ENCODE results near the gene SLC22A1. TPM values are rescaled to one million over a fixed set of nuclear protein-coding genes. Genes with fewer than 3 reads are reported as not detected.
"Not testable (repeated sequence)": the region's sequence is repeated elsewhere in the genome, so short reads cannot be mapped to it uniquely, and the experiment has no call there.

SLC22A1 gene
- total and polyA plus RNA-seq, 2 experiments from 2014 or later = 0.10 to 0.65 TPM

DNA sequence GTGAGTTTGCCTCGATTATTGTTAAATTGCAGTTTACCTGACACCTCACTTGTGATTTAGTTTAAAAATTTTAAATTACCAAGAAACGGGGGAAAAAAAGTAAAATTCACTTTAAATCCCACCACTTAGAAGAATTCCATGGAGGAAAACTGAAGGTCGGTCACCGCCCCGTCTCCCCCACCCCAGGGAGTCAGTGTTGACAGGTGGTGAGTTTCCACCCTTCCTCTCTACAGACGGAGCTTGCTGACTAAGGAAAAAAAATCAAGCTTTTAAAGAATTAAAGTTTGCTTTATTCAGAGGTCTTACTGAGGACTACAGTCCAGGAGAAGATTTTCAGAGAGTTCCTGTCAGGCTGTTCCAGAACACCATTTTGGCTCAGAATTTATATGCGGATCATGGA is 42.3 kb downstream of the SLC22A1 start (continued):
- TF ChIP-seq ETS1 (IDR thresholded peaks at IDR 0.05) (no peak), ZNF331 (CRISPR knock-in tag; IDR thresholded peaks at IDR 0.05; ENCODE audit: low read depth) (no peak), EZH2 (IDR thresholded peaks at IDR 0.05; ENCODE audit: low read depth, unreplicated experiment) (no peak), CTCF (conservative IDR thresholded peaks at IDR 0.05; ENCODE audit: low read depth in 2 of 2) (no peak), NANOG (IDR thresholded peaks at IDR 0.05; ENCODE audit: borderline replicate concordance) (no peak)
- TF ChIP-seq, protein P1, sequence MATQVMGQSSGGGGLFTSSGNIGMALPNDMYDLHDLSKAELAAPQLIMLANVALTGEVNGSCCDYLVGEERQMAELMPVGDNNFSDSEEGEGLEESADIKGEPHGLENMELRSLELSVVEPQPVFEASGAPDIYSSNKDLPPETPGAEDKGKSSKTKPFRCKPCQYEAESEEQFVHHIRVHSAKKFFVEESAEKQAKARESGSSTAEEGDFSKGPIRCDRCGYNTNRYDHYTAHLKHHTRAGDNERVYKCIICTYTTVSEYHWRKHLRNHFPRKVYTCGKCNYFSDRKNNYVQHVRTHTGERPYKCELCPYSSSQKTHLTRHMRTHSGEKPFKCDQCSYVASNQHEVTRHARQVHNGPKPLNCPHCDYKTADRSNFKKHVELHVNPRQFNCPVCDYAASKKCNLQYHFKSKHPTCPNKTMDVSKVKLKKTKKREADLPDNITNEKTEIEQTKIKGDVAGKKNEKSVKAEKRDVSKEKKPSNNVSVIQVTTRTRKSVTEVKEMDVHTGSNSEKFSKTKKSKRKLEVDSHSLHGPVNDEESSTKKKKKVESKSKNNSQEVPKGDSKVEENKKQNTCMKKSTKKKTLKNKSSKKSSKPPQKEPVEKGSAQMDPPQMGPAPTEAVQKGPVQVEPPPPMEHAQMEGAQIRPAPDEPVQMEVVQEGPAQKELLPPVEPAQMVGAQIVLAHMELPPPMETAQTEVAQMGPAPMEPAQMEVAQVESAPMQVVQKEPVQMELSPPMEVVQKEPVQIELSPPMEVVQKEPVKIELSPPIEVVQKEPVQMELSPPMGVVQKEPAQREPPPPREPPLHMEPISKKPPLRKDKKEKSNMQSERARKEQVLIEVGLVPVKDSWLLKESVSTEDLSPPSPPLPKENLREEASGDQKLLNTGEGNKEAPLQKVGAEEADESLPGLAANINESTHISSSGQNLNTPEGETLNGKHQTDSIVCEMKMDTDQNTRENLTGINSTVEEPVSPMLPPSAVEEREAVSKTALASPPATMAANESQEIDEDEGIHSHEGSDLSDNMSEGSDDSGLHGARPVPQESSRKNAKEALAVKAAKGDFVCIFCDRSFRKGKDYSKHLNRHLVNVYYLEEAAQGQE (IDR thresholded peaks at IDR 0.05; ENCODE audit: unreplicated experiment) = no peak

- not testable (repeated sequence) for H3K4me2 ChIP-seq; H3K36me3 Mint-ChIP-seq (ENCODE audit: low read depth); H4K20me1 ChIP-seq (replicated peaks; ENCODE audit: insufficient read depth); H3K9me2 ChIP-seq (ENCODE audit: insufficient read depth); H3K4me1 ChIP-seq (ENCODE audit: insufficient read depth); H3K4me3 Mint-ChIP-seq; H3K27ac Mint-ChIP-seq; H3K27ac ChIP-seq (ENCODE audit: low read depth); H3K9me3 Mint-ChIP-seq; DNase-seq (ENCODE audit: low spot score); ATAC-seq; H2AFZ ChIP-seq; H3K79me2 ChIP-seq (replicated peaks; ENCODE audit: insufficient read depth); H3K27me3 Mint-ChIP-seq (ENCODE audit: insufficient read depth, low read depth, poor library complexity); H3K27me3 ChIP-seq (ENCODE audit: insufficient read depth); H3K4me3 ChIP-seq; H3F3A ChIP-seq (replicated peaks; ENCODE audit: low read depth); H3K36me3 ChIP-seq (ENCODE audit: insufficient read depth)
- H3K4me1 Mint-ChIP-seq = peaks cover 15% of the 10 kb centered on the region
Measured at GRCh38 chr6:160165928-160166327, 44.3 kb downstream of the SLC22A1 start.

Data from GM23338 (cell line).